GM12874 (cell line): Measurements from ENCODE around the gene UGT1A5.

ENCODE experiments used
- TF ChIP-seq, protein P1 (sequence below): IDR thresholded peaks from 2 replicates; pipeline ENCODE4 v1.5.1; 2011; ENCODE audit warnings: low read depth, mild to moderate bottlenecking, control low read depth, low read length, moderate library complexity; ENCODE audit not compliant: insufficient read depth

UGT1A5 gene

DNA sequence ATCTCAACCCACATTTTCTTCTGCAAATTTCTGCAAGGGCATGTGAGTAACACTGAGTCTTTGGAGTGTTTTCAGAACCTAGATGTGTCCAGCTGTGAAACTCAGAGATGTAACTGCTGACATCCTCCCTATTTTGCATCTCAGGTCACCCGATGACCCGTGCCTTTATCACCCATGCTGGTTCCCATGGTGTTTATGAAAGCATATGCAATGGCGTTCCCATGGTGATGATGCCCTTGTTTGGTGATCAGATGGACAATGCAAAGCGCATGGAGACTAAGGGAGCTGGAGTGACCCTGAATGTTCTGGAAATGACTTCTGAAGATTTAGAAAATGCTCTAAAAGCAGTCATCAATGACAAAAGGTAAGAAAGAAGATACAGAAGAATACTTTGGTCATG is 55.4 kb downstream of the UGT1A5 start:
- TF ChIP-seq, protein P1, sequence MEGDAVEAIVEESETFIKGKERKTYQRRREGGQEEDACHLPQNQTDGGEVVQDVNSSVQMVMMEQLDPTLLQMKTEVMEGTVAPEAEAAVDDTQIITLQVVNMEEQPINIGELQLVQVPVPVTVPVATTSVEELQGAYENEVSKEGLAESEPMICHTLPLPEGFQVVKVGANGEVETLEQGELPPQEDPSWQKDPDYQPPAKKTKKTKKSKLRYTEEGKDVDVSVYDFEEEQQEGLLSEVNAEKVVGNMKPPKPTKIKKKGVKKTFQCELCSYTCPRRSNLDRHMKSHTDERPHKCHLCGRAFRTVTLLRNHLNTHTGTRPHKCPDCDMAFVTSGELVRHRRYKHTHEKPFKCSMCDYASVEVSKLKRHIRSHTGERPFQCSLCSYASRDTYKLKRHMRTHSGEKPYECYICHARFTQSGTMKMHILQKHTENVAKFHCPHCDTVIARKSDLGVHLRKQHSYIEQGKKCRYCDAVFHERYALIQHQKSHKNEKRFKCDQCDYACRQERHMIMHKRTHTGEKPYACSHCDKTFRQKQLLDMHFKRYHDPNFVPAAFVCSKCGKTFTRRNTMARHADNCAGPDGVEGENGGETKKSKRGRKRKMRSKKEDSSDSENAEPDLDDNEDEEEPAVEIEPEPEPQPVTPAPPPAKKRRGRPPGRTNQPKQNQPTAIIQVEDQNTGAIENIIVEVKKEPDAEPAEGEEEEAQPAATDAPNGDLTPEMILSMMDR = no peak

DNA sequence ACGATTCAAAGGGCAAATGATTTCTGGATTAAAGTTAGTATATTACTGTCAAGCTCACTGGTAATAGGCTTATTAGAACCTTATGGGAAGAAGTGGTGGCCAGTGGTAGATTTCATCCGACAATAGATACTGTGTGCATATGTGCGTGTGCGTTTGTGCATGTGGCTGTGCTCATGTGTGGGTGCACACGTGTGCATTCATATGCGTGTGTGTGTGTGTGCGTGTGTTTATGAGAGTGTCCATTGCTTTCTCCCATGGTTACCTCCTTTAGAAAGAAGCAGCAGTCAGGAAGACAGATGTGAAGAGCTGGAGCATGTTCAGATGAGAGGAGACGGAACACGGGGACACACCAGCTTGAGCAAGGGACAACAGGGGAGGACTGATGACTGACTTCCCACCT is 56.6 kb downstream of the UGT1A5 start:
- TF ChIP-seq, protein P1 = no peak

DNA sequence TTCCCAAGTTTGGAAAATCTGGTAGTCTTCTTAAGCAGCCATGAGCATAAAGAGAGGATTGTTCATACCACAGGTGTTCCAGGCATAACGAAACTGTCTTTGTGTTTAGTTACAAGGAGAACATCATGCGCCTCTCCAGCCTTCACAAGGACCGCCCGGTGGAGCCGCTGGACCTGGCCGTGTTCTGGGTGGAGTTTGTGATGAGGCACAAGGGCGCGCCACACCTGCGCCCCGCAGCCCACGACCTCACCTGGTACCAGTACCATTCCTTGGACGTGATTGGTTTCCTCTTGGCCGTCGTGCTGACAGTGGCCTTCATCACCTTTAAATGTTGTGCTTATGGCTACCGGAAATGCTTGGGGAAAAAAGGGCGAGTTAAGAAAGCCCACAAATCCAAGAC is 59.4 kb downstream of the UGT1A5 start:
- TF ChIP-seq, protein P1 = no peak

DNA sequence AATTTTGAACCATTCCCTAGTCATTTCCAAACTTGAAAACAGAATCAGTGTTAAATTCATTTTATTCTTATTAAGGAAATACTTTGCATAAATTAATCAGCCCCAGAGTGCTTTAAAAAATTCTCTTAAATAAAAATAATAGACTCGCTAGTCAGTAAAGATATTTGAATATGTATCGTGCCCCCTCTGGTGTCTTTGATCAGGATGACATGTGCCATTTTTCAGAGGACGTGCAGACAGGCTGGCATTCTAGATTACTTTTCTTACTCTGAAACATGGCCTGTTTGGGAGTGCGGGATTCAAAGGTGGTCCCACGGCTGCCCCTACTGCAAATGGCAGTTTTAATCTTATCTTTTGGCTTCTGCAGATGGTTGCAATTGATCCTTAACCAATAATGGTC is 59.9 kb downstream of the UGT1A5 start:
- TF ChIP-seq, protein P1 = no peak

DNA sequence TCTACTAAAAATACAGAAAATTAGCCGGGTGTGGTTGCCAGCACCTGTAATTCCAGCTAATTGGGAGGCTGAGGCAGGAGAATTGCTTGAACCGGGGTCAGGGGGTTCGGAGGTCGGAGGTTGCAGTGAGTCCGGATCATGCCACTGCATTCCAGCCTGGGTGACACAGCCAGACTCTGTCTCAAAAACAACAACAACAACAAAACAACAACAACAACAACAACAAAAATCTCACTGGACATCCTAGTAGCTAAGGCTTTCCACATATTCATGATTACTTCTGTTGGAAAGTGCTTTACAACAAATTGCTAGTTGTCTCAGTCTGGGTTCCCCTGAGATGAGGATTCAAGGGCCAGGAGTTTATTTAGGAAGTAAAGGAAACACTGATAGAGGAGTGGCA is 61.1 kb downstream of the UGT1A5 start:
- TF ChIP-seq, protein P1 = no peak

DNA sequence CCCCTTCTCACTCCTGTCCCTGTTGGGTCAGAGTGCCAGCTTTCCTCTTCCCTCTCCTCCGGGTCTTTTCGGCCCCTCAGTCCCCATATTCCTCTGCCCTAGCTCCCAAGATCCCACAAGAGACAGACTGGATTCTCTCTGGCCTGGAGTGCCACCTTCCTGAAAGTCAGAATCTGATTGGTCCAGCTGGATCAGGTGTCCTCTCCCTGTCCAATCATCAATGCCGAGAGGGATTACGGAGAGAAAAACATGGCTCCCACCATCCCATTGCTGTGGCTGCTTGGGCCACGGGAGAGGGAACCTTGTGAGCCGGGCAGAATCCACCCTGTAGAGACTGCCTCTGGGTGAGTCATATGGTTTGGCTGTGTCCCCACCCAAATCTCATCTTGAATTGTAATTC is 62.7 kb downstream of the UGT1A5 start:
- TF ChIP-seq, protein P1 = no peak

DNA sequence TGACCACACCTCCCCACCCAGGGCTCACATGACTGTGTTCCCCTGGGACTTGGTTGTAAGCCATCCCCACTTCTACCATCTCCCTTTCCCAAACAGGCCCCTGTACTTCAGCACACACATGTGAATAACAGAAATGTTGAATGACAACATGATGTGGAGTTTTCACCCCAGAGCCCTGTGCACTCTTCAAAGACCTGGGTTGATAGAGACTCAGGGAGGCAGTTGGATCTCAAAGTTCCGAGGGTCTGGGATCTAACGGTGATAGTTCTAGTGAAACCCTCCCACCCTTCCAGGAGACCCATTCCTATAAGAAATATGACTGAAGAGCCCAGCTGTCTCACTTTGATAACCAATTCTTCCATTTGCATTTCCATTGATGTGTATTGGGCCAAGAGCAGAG is 65.3 kb downstream of the UGT1A5 start, which contains the start of gene MROH2A:
Gene MROH2A, plus strand, starts transcription at position 301 of the 400 bp plus-strand sequence. CDS start 1,029 bp downstream, outside the sequence.
- TF ChIP-seq, protein P1 = no peak
